HG02973 (cell line): ENCODE measurements around the gene STAT5B.
"Not testable (repeated sequence)": the region's sequence is repeated elsewhere in the genome, so short reads cannot be mapped to it uniquely, and the experiment has no call there.

Experiments used
- ATAC-seq: cut with Tn5 transposase; IDR thresholded peaks from one replicate; pipeline ENCODE4 v1.9.1; 2021; ENCODE audit warnings: moderate library complexity; ENCODE audit not compliant: unreplicated experiment

The STAT5B gene

GRCh38 chr17:42241871-42242270, 34.3 kb downstream of the STAT5B start:
- no peak for ATAC-seq

GRCh38 chr17:42240863-42241262, 35.3 kb downstream of the STAT5B start:
- not testable (repeated sequence) for ATAC-seq

- no peak for ATAC-seq
Observed at GRCh38 chr17:42240201-42240600, 36.0 kb downstream of the STAT5B start.

GRCh38 chr17:42239576-42239975, 36.6 kb downstream of the STAT5B start:
- ATAC-seq: not testable (repeated sequence)

- no peak for ATAC-seq
Observed at GRCh38 chr17:42236760-42237159, 39.4 kb downstream of the STAT5B start.

GRCh38 chr17:42233994-42234393, 42.2 kb downstream of the STAT5B start:
- no peak for ATAC-seq

- ATAC-seq: no peak
Observed at GRCh38 chr17:42233156-42233555, 43.0 kb downstream of the STAT5B start.

GRCh38 chr17:42230225-42230624, 46.0 kb downstream of the STAT5B start:
- no peak for ATAC-seq

GRCh38 chr17:42227849-42228700, 48.1 kb downstream of the STAT5B start:
- no peak for ATAC-seq

GRCh38 chr17:42225646-42226045, 50.5 kb downstream of the STAT5B start:
- no peak for ATAC-seq

- no peak for ATAC-seq
Observed at GRCh38 chr17:42224651-42225050, 51.5 kb downstream of the STAT5B start.

- ATAC-seq: no peak
Observed at GRCh38 chr17:42221886-42222745, 54.1 kb downstream of the STAT5B start.

GRCh38 chr17:42219280-42219679, 56.9 kb downstream of the STAT5B start:
- ATAC-seq: not testable (repeated sequence)

GRCh38 chr17:42214156-42214555, 62.0 kb downstream of the STAT5B start:
- no peak for ATAC-seq

GRCh38 chr17:42212382-42212781, 63.8 kb downstream of the STAT5B start:
- no peak for ATAC-seq

GRCh38 chr17:42211921-42212341, 64.3 kb downstream of the STAT5B start:
- not testable (repeated sequence) for ATAC-seq

GRCh38 chr17:42210046-42210445, 66.1 kb downstream of the STAT5B start:
- no peak for ATAC-seq

GRCh38 chr17:42206153-42206612, 70.0 kb downstream of the STAT5B start:
- not testable (repeated sequence) for ATAC-seq

- ATAC-seq: no peak
Observed at GRCh38 chr17:42203354-42203753, 72.8 kb downstream of the STAT5B start.

GRCh38 chr17:42202696-42203095, 73.5 kb downstream of the STAT5B start:
- no peak for ATAC-seq

GRCh38 chr17:42202159-42202558, 74.0 kb downstream of the STAT5B start:
- no peak for ATAC-seq

GRCh38 chr17:42201458-42201772, 74.8 kb downstream of the STAT5B start:
- no peak for ATAC-seq
